K562 (cell line): Measurements from ENCODE around the gene RNU6-9. TPM values are rescaled to one million over a fixed set of nuclear protein-coding genes. Genes with fewer than 3 reads are reported as not detected.

ENCODE experiments used
- BCLAF1 ChIP-seq, 2 experiments: fragments of 450-650 bp in 1 of 2; IDR thresholded peaks; 2 replicates each; pipeline ENCODE4 v1.6.1; 2011 to 2017; ENCODE audit warnings: low read depth in 2 of 2, antibody characterized with exemption in 1 of 2, borderline replicate concordance in 1 of 2, low read length in 1 of 2, mild to moderate bottlenecking in 1 of 2, mixed read lengths in 1 of 2; ENCODE audit not compliant: control insufficient read depth in 1 of 2
- BDP1 ChIP-seq: IDR thresholded peaks from 3 replicates; pipeline ENCODE4 v1.6.1; 2011; ENCODE audit not compliant: insufficient read length, insufficient read depth
- CTCF ChIP-seq, 3 experiments: IDR thresholded peaks in 2 of 3; conservative IDR thresholded peaks in 1 of 3; 2 replicates each; pipeline ENCODE4 v1.5.1; 2011 to 2012; ENCODE audit warnings: low read length in 3 of 3, mild to moderate bottlenecking in 3 of 3, control low read depth in 2 of 3, improper control_type of control experiment in 1 of 3, inconsistent platforms in 1 of 3, low read depth in 1 of 3, mixed read lengths in 1 of 3, moderate library complexity in 1 of 3; ENCODE audit not compliant: insufficient read depth in 2 of 3
- ELF1 ChIP-seq: fragments of 200-800 bp; sonication (Bioruptor generic); IDR thresholded peaks from 2 replicates; pipeline ENCODE4 v1.6.1; 2016; ENCODE audit warnings: missing genetic modification characterization, missing compliant biosample characterization
- ETV1 ChIP-seq: fragments of 450-650 bp; conservative IDR thresholded peaks from 2 replicates; pipeline ENCODE4 v1.6.1; 2016; ENCODE audit warnings: missing genetic modification characterization, control low read depth, low read depth, missing compliant biosample characterization
- GABPB1 ChIP-seq: sonication (generic); formaldehyde crosslinking; IDR thresholded peaks from 2 replicates; pipeline ENCODE4 v1.8.0; 2022; ENCODE audit warnings: mild to moderate bottlenecking, missing genetic modification reagents
- HIVEP1 ChIP-seq: fragments of 250-450 bp; sonication (Bioruptor Pico); IDR thresholded peaks from 2 replicates; pipeline ENCODE4 v1.4.0; 2020; ENCODE audit warnings: mild to moderate bottlenecking
- ID3 ChIP-seq, 2 experiments: fragments of 250-450 bp in 1 of 2; fragments of 450-650 bp in 1 of 2; sonication (Bioruptor Pico) in 1 of 2; IDR thresholded peaks; 2 replicates each; pipeline versions ENCODE4 v1.6.1 to v1.8.0; 2016 to 2021; ENCODE audit warnings: mild to moderate bottlenecking in 2 of 2, moderate library complexity in 2 of 2, missing compliant biosample characterization in 1 of 2, missing genetic modification characterization in 1 of 2
- MCM3 ChIP-seq: fragments of 450-650 bp; IDR thresholded peaks from 2 replicates; pipeline ENCODE4 v1.6.1; 2016
- MECOM ChIP-seq: fragments of 250-450 bp; sonication (Bioruptor Pico); IDR thresholded peaks from 2 replicates; pipeline ENCODE4 v1.8.0; 2022; ENCODE audit warnings: inconsistent platforms
- MIER1 ChIP-seq: fragments of 450-650 bp; IDR thresholded peaks from 2 replicates; pipeline ENCODE4 v1.6.1; 2016; ENCODE audit warnings: antibody characterized with exemption, mild to moderate bottlenecking, low read depth
- NFATC3 ChIP-seq: fragments of 450-650 bp; IDR thresholded peaks from 2 replicates; pipeline ENCODE4 v1.6.1; 2017; ENCODE audit warnings: mild to moderate bottlenecking
- PHF8 ChIP-seq: fragments of 200-600 bp; sonication (generic); IDR thresholded peaks from 2 replicates; pipeline ENCODE4 v1.6.1; 2012; ENCODE audit warnings: mixed run types, mild to moderate bottlenecking, inconsistent platforms, low read length, moderate library complexity, borderline replicate concordance
- POLR2A ChIP-seq: fragments of 450-650 bp; conservative IDR thresholded peaks from 2 replicates; pipeline ENCODE4 v1.6.1; 2016
- RBM39 ChIP-seq: fragments of 200-400 bp; formaldehyde crosslinking; optimal IDR thresholded peaks from 2 replicates; pipeline ENCODE3; 2018; ENCODE audit warnings: low read depth, low read length
- STAG1 ChIP-seq: sonication (generic); formaldehyde crosslinking; IDR thresholded peaks from 2 replicates; pipeline ENCODE4 v1.5.0; 2020; ENCODE audit warnings: missing genetic modification reagents, borderline replicate concordance
- STAT5A ChIP-seq: IDR thresholded peaks from 2 replicates; pipeline ENCODE4 v1.6.1; 2012; ENCODE audit warnings: low read length, inconsistent platforms, borderline replicate concordance
- TBP ChIP-seq: optimal IDR thresholded peaks from 2 replicates; pipeline ENCODE3; 2011; ENCODE audit warnings: low read depth, low read length, improper control_type of control experiment
- XRCC3 ChIP-seq: fragments of 450-650 bp; IDR thresholded peaks from 2 replicates; pipeline ENCODE4 v1.6.1; 2017; ENCODE audit warnings: mild to moderate bottlenecking, moderate library complexity
- ZFPM2 ChIP-seq: fragments of 250-450 bp; sonication (Bioruptor Pico); IDR thresholded peaks from 2 replicates; pipeline ENCODE4 v1.5.1; 2022; ENCODE audit warnings: mild to moderate bottlenecking
- ZNF79 ChIP-seq: fragments of 250-450 bp; sonication (Bioruptor Pico); IDR thresholded peaks from 2 replicates; pipeline ENCODE4 v1.4.0; 2020; ENCODE audit warnings: low read depth, mild to moderate bottlenecking, moderate library complexity
- polyA plus RNA-seq, 8 experiments: library from polyadenylated mRNA; depleted of rRNA in 4 of 8; stranded (reverse) in 5 of 8; unstranded in 3 of 8; fragments of >200 nt; fragmentation: Nextera tagmentation in 2 of 8; fragmentation: Illumina TruSeq in 1 of 8; extraction: Ambion mirVana in 2 of 8; extraction: Trizol in 1 of 8; gene quantifications; 2 replicates each; pipeline versions ENCODE4 v1.2.1 to v1.2.3, GENCODE V29; 2011 to 2014; ENCODE audit warnings: inconsistent platforms in 1 of 8, missing spikeins in 1 of 8
- total RNA-seq, 7 experiments: library from RNA; depleted of rRNA in 6 of 7; stranded (reverse); fragments of >200 nt in 6 of 7; fragmentation: Illumina TruSeq in 2 of 7; extraction: Trizol in 2 of 7; gene quantifications; 2 replicates each; pipeline versions ENCODE4 v1.2.1 to v1.2.3, GENCODE V29; 2011 to 2021; ENCODE audit warnings: low replicate concordance in 1 of 7
- TF ChIP-seq, protein P1 (sequence below): sonication (generic); formaldehyde crosslinking; IDR thresholded peaks from 2 replicates; pipeline ENCODE4 v1.8.0; 2022; ENCODE audit warnings: mild to moderate bottlenecking, missing genetic modification reagents, borderline replicate concordance

The RNU6-9 gene
- total and polyA plus RNA-seq, 9 of the 15 experiments (the other 6 are each of a cell fraction or from before 2014, with no cell fraction given), result not detected

DNA sequence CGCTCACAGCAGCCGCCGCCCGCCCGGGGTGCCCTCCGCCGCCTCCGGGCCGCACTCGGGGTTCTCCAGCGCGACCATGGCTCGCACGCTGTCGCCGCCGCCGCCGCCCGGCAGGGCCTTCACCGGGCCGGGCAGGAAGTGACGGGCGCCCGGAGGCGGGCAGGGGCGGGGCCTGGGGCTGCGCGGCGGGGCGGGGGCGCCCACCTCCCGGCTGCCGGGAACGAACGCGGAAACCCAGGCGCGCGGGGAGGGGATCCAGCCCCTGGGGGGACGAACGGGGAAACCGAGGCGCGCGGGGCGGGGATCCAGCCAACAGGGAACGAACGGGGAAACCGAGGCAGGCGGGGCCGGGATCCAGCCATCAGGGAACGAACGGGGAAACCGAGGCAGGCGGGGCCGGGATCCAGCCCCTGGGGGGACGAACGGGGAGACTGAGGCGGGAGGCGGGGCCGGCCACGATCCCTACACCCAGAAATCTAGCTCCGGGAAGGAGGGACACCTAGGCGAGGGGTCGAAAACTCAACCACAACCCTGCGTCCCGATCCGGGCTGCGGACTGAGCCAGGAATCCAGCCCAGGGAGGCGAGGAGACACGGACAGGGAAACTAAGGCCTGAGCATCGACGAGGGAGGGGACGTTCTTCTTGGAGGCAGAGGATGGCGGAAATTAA, 19.9 kb downstream of the RNU6-9 start, which contains the start of gene R3HDM4 (continued):
- TF ChIP-seq ID3 (CRISPR knock-in tag; IDR thresholded peaks at IDR 0.05) (no peak), ID3 (tag; IDR thresholded peaks at IDR 0.05) (no peak), POLR2A (0 out of 2 replicates have a peak, but pooled peaks have one; percentile 35), HIVEP1 (no peak), ELF1 (tag) (peak; percentile 63), MIER1 (no peak), RBM39 (no peak), PHF8 (peak; percentile 53; the same call in 1 of the 2 replicates), STAG1 (CRISPR knock-in tag) (no peak), CTCF (IDR thresholded peaks at IDR 0.05 in 2 of 3, conservative IDR thresholded peaks at IDR 0.05 in 1 of 3; ENCODE audit: insufficient read depth in 2 of 3, low read depth in 1 of 3, low read length in 3 of 3) (no peak), NFATC3 (no peak), GABPB1 (0 out of 2 replicates have a peak, but pooled peaks have one; percentile 42), TBP (peak; percentile 21), ZNF79 (CRISPR knock-in tag) (no peak), BDP1 (no peak), STAT5A (no peak), ZFPM2 (CRISPR knock-in tag) (no peak), MCM3 (no peak), ETV1 (tag) (no peak), XRCC3 (no peak), MECOM (CRISPR knock-in tag) (no peak), BCLAF1 (IDR thresholded peaks at IDR 0.05; ENCODE audit: borderline replicate concordance in 1 of 2, control insufficient read depth in 1 of 2, low read depth in 2 of 2, low read length in 1 of 2) (no peak)
- TF ChIP-seq, protein P1, sequence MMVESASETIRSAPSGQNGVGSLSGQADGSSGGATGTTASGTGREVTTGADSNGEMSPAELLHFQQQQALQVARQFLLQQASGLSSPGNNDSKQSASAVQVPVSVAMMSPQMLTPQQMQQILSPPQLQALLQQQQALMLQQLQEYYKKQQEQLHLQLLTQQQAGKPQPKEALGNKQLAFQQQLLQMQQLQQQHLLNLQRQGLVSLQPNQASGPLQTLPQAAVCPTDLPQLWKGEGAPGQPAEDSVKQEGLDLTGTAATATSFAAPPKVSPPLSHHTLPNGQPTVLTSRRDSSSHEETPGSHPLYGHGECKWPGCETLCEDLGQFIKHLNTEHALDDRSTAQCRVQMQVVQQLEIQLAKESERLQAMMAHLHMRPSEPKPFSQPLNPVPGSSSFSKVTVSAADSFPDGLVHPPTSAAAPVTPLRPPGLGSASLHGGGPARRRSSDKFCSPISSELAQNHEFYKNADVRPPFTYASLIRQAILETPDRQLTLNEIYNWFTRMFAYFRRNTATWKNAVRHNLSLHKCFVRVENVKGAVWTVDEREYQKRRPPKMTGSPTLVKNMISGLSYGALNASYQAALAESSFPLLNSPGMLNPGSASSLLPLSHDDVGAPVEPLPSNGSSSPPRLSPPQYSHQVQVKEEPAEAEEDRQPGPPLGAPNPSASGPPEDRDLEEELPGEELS, result no peak
